ENCODE results near the gene ETNPPL.

DNA sequence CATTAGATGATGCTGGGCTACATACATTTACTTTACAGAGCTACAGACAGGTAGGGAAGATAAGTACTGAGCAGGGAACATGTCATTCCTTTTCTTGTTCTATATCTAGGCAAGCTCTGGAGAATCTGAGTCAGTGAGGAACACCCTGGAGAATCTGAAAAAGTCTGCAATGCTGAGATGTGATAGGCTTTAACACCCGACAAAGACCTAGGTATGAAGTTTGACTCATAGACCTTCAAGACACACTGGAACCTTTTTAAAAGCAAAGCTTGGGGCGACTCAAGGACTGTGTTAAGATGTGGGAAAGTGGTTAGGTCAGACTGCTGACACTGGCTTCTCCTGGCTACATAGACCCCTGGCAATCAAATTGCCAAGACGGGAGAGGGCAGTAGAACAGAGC is 69.6 kb downstream of the ETNPPL start:
- TF ChIP-seq POLR2AphosphoS5 (IDR thresholded peaks at IDR 0.05; ENCODE audit: insufficient read depth, low read depth, low read length) (no peak), CTCF (IDR thresholded peaks at IDR 0.05; ENCODE audit: extremely low read depth in 1 of 2, insufficient read depth in 1 of 2, low read depth in 1 of 2, low read length in 2 of 2) (no peak), MAX (IDR thresholded peaks at IDR 0.05; ENCODE audit: insufficient read depth, insufficient read length) (no peak), MYC (IDR thresholded peaks at IDR 0.05; ENCODE audit: low read depth, low read length) (no peak), JUN (IDR thresholded peaks at IDR 0.05; ENCODE audit: borderline replicate concordance, insufficient read depth, insufficient read length, low read depth) (no peak), POLR2A (IDR thresholded peaks at IDR 0.05; ENCODE audit: low read depth, low read length) (no peak)

Measured in endothelial cell of umbilical vein (primary cell).